ENCODE results near the gene MAD1L1.

Gene MAD1L1

GRCh38 chr7:2156756-2157472 lies 75.8 kb downstream of the MAD1L1 start:
- DNase-seq (ENCODE audit: low read depth), result no peak

GRCh38 chr7:2154831-2155230 lies 77.9 kb downstream of the MAD1L1 start:
- no peak for DNase-seq (ENCODE audit: low read depth)

DNA sequence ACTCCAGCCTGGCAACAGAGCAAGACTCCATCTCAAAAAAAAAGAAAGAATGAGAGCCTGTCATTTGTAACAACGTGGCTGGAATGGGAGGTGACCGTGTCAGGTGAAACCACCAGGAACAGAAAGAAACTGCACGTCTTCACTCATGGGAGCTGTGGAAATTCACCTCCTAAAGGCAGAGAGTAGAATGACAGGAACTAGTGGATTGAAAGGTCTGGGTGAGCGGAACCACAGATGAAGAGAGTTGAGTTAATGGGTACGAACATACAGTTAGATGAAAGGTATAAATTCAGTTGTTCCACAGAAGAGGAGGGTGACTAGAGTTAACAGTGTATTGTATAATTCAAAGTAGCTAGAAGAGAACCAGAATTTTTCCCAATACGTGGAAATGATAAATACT lies 78.6 kb downstream of the MAD1L1 start:
- no peak for DNase-seq (ENCODE audit: low read depth)

DNA sequence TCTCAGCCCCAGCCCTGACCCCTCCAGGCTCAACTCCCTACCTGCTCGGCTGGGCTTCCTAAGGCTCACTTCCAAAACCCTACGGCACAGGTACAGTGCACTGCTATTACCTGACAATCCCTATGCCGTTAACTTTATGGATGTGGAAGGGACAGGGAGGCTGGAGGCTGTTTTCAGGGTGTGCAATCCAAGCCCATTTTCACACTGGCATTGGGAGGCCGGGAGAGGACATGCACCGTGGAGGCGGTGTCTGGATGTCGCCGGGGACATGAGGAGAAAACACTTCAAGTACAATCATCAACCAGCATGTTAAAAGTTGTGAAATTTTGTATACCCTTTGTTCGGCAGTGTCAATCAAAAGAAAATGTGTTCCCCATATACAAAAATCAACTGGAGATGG lies 80.1 kb downstream of the MAD1L1 start:
- DNase-seq (ENCODE audit: low read depth), result no peak

DNA sequence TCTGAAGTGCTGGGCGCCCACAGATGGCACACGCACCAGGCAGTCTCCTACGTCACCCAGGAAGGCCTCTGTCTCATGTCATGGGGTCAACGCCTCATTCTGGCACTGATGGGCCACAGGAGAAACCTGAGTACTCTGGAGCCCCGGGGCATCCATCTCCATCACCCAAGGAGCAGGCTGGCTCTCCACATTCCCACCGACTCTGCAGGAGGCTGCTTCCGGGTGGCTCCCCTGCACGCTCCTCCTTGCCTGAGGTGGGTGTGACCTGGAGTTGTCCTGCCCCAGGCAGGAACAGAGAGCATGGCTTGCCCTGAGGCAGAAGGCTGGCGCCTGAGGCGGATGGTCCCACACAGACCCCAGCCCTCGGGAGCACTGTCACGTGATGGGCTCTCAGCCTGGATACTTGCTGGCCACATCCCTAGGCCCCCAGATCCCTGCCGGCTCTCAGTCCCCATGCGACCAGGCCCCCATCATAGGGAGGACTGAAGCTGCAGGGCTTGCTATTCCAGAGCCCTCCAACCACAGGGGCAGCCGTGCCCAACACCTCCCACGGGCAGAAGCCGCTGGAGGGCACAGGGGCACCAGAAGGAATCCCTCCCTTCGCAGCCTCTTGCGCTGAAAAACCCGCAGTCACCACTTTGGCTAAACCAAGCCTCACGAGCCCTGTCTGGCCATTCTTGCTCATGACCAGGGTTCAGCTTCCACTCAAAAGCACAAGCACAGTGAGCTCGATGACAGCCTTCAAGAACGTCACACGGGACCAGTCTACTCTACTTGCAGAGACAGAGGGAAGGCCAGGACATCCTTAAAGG lies 80.7 kb downstream of the MAD1L1 start:
- no peak for DNase-seq (ENCODE audit: low read depth)

GRCh38 chr7:2151237-2151636 lies 81.5 kb downstream of the MAD1L1 start:
- DNase-seq (ENCODE audit: low read depth), result no peak

DNA sequence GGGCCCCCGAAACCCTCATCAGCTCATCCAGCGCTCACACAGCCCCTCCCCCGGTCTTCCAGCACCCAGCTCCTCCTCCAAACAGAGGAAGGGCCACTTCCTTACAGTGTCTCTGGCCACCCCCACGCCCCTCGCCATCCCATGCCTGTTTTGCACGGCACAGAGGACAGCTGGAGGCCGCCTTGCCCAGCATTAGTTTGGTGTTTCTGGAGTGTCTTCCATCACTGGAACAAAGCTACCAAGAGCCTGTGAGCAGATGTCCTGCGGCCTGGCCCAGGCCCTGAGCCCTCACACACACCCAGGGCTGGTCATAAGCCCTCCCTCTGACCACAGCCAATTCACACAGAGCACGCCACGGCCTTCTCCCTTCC lies 82.3 kb downstream of the MAD1L1 start:
- DNase-seq (ENCODE audit: low read depth), result no peak

DNA sequence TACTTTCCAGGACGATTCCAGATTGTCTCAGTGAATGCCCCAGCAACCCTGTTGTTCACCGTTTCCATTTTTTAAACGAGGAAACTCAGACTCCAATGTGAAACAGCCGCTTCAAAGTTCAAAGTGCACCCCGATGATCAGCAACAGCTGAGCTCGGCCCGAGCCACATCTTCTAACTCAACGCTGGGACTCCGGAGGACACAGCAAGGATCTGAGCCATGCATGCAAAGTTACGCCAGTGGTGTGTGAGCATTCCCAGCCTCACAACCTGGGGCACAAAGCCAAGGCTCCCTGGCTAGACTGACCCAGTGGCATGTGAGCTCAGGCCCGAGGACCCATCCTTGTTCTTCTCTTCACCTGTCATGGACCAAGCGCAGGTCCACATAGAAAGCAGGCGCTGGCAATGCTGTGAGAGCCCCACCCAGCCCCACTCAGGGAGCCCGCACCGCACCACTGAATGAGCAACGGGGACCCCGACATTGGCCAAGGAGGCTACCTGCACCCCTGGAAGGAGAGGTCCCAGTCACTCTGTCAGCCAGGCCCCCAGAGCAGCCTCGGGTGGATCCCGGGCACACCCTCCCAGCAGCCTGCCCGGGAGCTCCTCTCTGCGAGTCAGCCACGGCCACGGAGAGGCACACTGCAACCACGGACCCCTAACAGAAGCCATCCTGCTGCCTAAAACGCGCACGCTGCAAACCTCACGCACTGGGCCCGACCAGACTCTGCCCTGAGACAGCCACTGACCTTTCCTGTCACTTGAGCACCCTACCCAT lies 82.9 kb downstream of the MAD1L1 start:
- no peak for DNase-seq (ENCODE audit: low read depth)

DNA sequence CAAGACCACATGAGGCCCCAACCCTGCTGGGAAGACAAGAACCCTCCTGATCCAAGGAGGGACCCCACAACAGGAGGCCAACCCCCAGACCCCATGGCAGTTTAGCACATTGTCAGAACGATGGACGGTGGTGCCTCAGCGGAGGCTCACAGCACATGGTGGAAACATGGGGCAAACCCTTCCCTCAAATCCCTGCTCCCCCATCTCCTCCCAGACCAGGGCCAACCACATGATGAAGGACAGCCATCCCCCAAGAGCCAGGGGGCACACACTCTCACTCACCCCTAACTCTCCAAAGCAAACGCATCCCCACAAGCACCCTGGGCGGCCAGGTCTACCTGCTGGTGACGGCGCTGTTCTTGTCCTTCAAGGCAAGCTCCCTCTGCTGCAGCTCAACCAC lies 83.9 kb downstream of the MAD1L1 start:
- no peak for DNase-seq (ENCODE audit: low read depth)

DNA sequence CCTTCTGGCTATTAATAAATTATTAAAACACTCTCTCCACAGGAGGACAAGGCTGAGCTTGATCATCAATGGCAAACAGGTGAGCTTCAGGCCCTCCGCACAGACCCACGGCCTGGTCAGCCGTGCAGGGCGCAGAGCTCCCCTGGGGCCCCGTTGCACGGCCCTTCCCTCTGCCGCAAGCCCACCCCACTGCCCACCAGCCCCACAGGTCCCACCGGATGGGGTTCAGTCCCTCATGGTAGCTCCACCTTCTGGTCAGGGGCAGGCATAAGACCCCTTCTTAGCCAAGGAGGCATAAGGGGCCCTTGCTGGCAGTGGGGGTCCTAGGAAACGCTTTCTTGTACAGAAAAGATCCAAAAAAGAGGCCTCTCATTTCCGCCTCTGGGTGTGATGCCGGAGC lies 84.6 kb downstream of the MAD1L1 start:
- no peak for DNase-seq (ENCODE audit: low read depth)

GRCh38 chr7:2146676-2147472 lies 85.9 kb downstream of the MAD1L1 start:
- DNase-seq (ENCODE audit: low read depth), result no peak

- no peak for DNase-seq (ENCODE audit: low read depth)
Observed at GRCh38 chr7:2145835-2146580, 86.7 kb downstream of the MAD1L1 start.

DNA sequence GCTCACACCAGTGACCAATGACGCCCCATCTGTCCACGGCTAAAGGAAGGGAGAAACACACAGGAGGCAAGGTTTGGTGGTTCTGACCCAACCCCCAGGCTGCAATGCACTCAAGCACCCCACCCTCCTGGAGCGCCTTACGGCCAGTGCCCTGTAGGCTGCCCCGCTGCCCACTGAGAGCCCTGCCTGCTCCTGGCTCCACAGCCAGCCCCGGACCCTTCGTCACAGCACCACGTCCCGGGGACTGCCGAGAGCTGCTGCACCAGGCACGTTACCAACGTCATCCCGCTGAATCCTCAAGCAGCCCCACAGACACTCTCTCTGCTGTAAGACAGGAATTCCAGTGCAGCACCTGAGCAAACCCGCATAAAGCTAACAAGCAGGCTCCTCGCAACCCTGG lies 87.8 kb downstream of the MAD1L1 start:
- DNase-seq (ENCODE audit: low read depth), result no peak

- no peak for DNase-seq (ENCODE audit: low read depth)
Observed at GRCh38 chr7:2143981-2144595, 88.7 kb downstream of the MAD1L1 start.

DNA sequence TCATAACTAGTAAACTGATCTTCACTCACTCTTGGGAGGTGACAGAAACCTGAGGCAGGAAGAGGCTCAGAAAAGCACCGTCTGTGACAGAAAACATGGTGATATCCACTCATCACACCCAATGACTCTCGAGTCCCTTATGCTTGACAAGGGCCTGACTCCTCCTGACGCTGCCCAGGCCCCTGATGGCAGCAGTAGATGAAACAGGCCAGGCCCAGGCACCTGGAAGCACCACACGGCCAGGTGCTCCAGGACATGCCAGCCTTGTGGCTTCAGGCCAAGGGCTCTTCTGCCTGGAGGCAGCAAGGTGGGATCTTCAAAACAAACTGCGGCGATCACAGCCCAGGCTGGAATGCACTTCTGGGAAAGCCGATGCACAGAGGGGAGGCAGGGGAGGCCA lies 89.3 kb downstream of the MAD1L1 start:
- DNase-seq (ENCODE audit: low read depth), result no peak

DNA sequence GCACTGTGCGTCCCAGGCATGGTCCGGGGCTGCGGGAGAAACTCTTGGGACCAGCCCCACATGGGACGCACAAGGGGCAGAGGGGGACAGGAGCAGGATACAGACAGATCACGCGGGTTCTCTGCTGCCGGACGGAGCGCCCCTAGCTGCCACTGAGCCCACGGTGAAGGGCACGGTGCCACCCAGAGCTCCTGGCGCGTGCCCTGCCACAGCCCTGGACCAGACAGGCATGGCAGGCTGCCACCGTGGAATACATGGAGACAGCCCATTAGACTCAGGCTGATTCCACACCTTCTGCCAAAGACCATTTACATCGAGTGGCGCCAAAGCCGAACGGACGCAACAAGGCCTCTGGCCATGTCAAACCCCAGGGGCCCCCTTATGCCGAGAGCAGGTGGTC lies 90.4 kb downstream of the MAD1L1 start:
- no peak for DNase-seq (ENCODE audit: low read depth)

GRCh38 chr7:2141651-2142050 lies 91.1 kb downstream of the MAD1L1 start:
- no peak for DNase-seq (ENCODE audit: low read depth)

GRCh38 chr7:2141021-2141410 lies 91.7 kb downstream of the MAD1L1 start:
- no peak for DNase-seq (ENCODE audit: low read depth)

GRCh38 chr7:2140216-2141020 lies 92.3 kb downstream of the MAD1L1 start:
- no peak for DNase-seq (ENCODE audit: low read depth)
